Measurements from ENCODE around the gene RBFA.

DNA sequence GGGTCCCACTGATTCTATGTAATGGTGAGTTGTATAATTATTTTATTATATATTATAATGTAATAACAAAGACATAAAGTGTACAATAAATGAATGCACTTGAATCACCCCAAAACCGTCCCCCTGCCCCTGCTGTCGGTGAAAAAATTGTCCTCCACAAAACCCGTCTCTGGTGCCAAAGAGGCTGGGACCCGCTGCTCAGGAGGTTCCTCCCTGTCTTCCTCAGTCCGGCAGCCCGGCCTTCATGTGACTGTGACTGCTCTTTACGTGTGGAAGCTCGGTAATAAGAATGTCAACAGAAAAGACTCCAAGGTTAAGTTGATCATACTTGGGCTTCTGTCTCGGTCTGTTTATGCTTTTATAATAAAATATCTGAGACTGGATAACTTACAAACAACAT is 42.1 kb downstream of the RBFA start:
- TF ChIP-seq POLR2A (IDR thresholded peaks at IDR 0.05) = no peak
- TF ChIP-seq, protein P1, sequence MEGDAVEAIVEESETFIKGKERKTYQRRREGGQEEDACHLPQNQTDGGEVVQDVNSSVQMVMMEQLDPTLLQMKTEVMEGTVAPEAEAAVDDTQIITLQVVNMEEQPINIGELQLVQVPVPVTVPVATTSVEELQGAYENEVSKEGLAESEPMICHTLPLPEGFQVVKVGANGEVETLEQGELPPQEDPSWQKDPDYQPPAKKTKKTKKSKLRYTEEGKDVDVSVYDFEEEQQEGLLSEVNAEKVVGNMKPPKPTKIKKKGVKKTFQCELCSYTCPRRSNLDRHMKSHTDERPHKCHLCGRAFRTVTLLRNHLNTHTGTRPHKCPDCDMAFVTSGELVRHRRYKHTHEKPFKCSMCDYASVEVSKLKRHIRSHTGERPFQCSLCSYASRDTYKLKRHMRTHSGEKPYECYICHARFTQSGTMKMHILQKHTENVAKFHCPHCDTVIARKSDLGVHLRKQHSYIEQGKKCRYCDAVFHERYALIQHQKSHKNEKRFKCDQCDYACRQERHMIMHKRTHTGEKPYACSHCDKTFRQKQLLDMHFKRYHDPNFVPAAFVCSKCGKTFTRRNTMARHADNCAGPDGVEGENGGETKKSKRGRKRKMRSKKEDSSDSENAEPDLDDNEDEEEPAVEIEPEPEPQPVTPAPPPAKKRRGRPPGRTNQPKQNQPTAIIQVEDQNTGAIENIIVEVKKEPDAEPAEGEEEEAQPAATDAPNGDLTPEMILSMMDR (IDR thresholded peaks at IDR 0.05) = no peak

Measured in body of pancreas (tissue), 4 donors.